Liver (tissue), 3 donors: ENCODE measurements around the gene SEPHS2.

ENCODE experiments used
- FOXA2 ChIP-seq: IDR thresholded peaks from 2 replicates; pipeline ENCODE4 v1.6.1; 2016; ENCODE audit warnings: antibody characterized with exemption
- JUND ChIP-seq, 2 donors: IDR thresholded peaks; 2 replicates each; pipeline ENCODE4 v1.6.1; 2016; ENCODE audit warnings: antibody characterized with exemption in 2 of 2
- RAD21 ChIP-seq, 2 donors: IDR thresholded peaks; 2 replicates each; pipeline ENCODE4 v1.6.1; 2016; ENCODE audit warnings: antibody characterized with exemption in 2 of 2, mild to moderate bottlenecking in 2 of 2
- SP1 ChIP-seq: IDR thresholded peaks from 2 replicates; pipeline ENCODE4 v1.6.1; 2018; ENCODE audit warnings: antibody characterized with exemption, mild to moderate bottlenecking
- YY1 ChIP-seq: IDR thresholded peaks from 2 replicates; pipeline ENCODE4 v1.6.1; 2016; ENCODE audit warnings: antibody characterized with exemption, mild to moderate bottlenecking
- TF ChIP-seq, protein P1 (sequence below): fragments of 150-350 bp; IDR thresholded peaks from 2 replicates; pipeline ENCODE4 v1.5.1; 2017; ENCODE audit warnings: improper control_type of control experiment, low read depth, low read length; ENCODE audit not compliant: missing input control
- TF ChIP-seq, protein P2 (sequence below): IDR thresholded peaks from 2 replicates; pipeline ENCODE4 v1.6.1; 2016; ENCODE audit warnings: antibody characterized with exemption
- donor health status: healthy.
- donor health status: healthy.

DNA sequence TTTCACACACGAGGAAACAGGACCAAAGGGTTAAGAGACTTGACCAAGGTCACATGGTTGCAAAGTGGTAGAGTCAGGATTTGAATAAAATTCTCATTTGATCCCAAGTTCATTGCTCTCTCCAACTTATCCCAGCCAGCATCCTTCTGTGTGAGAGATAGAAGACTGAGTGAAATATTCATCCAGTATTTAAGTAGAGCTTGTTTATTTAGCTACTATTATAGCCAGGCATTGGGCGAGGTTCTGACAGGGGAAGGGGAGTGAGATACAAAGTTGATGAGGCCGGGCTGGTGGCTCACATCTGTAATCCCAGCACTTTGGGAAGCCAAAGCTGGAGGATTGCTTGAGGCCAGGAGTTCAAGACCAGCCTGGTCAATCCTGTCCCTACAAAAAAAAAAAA, 31.3 kb upstream of the SEPHS2 start:
- no peak for TF ChIP-seq JUND (IDR thresholded peaks at IDR 0.05)
- no peak for TF ChIP-seq RAD21 (IDR thresholded peaks at IDR 0.05)
- TF ChIP-seq, protein P1, sequence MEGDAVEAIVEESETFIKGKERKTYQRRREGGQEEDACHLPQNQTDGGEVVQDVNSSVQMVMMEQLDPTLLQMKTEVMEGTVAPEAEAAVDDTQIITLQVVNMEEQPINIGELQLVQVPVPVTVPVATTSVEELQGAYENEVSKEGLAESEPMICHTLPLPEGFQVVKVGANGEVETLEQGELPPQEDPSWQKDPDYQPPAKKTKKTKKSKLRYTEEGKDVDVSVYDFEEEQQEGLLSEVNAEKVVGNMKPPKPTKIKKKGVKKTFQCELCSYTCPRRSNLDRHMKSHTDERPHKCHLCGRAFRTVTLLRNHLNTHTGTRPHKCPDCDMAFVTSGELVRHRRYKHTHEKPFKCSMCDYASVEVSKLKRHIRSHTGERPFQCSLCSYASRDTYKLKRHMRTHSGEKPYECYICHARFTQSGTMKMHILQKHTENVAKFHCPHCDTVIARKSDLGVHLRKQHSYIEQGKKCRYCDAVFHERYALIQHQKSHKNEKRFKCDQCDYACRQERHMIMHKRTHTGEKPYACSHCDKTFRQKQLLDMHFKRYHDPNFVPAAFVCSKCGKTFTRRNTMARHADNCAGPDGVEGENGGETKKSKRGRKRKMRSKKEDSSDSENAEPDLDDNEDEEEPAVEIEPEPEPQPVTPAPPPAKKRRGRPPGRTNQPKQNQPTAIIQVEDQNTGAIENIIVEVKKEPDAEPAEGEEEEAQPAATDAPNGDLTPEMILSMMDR = no peak
- TF ChIP-seq FOXA2 = no peak
- TF ChIP-seq SP1 = no peak
- no peak for TF ChIP-seq YY1
- TF ChIP-seq, protein P2, sequence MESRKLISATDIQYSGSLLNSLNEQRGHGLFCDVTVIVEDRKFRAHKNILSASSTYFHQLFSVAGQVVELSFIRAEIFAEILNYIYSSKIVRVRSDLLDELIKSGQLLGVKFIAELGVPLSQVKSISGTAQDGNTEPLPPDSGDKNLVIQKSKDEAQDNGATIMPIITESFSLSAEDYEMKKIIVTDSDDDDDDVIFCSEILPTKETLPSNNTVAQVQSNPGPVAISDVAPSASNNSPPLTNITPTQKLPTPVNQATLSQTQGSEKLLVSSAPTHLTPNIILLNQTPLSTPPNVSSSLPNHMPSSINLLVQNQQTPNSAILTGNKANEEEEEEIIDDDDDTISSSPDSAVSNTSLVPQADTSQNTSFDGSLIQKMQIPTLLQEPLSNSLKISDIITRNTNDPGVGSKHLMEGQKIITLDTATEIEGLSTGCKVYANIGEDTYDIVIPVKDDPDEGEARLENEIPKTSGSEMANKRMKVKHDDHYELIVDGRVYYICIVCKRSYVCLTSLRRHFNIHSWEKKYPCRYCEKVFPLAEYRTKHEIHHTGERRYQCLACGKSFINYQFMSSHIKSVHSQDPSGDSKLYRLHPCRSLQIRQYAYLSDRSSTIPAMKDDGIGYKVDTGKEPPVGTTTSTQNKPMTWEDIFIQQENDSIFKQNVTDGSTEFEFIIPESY = no peak
